B cell (primary cell): ENCODE measurements around the gene OR5H14.

Experiments used
- EZH2 ChIP-seq: IDR thresholded peaks from 2 replicates; pipeline ENCODE4 v1.6.1; 2012; ENCODE audit warnings: borderline replicate concordance, low read depth, mild to moderate bottlenecking, moderate library complexity, low read length; ENCODE audit not compliant: insufficient read depth, poor library complexity, severe bottlenecking
- TF ChIP-seq, protein P1 (sequence below): fragments of 200-600 bp; IDR thresholded peaks from one replicate; pipeline ENCODE4 v1.8.0; 2022; ENCODE audit warnings: antibody characterized with exemption, mild to moderate bottlenecking

DNA sequence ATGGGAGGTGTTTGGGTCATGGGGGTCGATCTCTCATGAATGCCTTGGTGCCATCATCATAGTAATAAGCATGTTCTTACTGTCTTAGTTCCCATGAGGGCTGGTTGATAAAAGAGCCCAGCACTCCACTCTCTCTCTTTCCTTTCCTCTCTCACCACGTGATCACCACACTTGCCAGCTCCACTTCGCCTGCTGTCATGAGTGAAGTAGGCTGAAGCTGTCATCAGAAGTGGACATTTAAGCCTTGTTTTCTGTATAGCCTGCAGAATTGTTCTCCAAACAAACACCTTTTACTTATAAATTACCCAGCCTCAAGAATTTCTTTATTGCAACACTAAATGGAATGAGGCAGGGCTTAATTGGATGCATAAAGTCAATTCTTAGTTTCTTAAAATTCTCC is 10.6 kb upstream of the OR5H14 start:
- TF ChIP-seq, protein P1, sequence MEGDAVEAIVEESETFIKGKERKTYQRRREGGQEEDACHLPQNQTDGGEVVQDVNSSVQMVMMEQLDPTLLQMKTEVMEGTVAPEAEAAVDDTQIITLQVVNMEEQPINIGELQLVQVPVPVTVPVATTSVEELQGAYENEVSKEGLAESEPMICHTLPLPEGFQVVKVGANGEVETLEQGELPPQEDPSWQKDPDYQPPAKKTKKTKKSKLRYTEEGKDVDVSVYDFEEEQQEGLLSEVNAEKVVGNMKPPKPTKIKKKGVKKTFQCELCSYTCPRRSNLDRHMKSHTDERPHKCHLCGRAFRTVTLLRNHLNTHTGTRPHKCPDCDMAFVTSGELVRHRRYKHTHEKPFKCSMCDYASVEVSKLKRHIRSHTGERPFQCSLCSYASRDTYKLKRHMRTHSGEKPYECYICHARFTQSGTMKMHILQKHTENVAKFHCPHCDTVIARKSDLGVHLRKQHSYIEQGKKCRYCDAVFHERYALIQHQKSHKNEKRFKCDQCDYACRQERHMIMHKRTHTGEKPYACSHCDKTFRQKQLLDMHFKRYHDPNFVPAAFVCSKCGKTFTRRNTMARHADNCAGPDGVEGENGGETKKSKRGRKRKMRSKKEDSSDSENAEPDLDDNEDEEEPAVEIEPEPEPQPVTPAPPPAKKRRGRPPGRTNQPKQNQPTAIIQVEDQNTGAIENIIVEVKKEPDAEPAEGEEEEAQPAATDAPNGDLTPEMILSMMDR, result no peak
- no peak for TF ChIP-seq EZH2
